H1 (cell line): ENCODE data around the gene GRIK1. TPM values are rescaled to one million over a fixed set of nuclear protein-coding genes. Genes with fewer than 3 reads are reported as not detected.

ENCODE experiments used
- CTCF ChIA-PET: fragments of 300-600 bp; sonication (Branson Sonifier 250); formaldehyde crosslinking; loops from one replicate; lab custom pipeline; 2021; ENCODE audit not compliant: partially characterized antibody; lab: Charles Lee
- POLR2A ChIA-PET: fragments of 300-600 bp; sonication (Branson Sonifier 250); formaldehyde crosslinking; loops from one replicate; lab custom pipeline; 2021; ENCODE audit warnings: inconsistent platforms; ENCODE audit not compliant: partially characterized antibody; lab: Charles Lee
- DNase-seq, 2 experiments: peaks; one replicate each; pipeline versions ENCODE4 v3.0.0 to v3.0.0-alpha.2; 2010 to 2022; ENCODE audit warnings: low spot score in 2 of 2, low read depth in 1 of 2, mixed read lengths in 1 of 2
- FAIRE-seq: peaks from 2 replicates; lab custom pipeline; 2011; peaks lifted over from hg19 to GRCh38; lab: Jason Lieb, UNC
- H2AFZ ChIP-seq: 2 replicates; pipeline ENCODE4 v1.8.1; 2012; ENCODE audit warnings: low read length, inconsistent platforms
- H2AK5ac ChIP-seq: 2 replicates; pipeline ENCODE4 v1.6.1; 2013; ENCODE audit warnings: low read depth, low read length
- H2BK120ac ChIP-seq: replicated peaks from 2 replicates; pipeline ENCODE3; 2013; ENCODE audit warnings: low read depth, low read length, inconsistent platforms
- H2BK12ac ChIP-seq: 2 replicates; pipeline ENCODE4 v1.6.1; 2013; ENCODE audit warnings: low read depth, low read length
- H2BK15ac ChIP-seq: 2 replicates; pipeline ENCODE4 v1.6.1; 2013; ENCODE audit warnings: low read length
- H2BK20ac ChIP-seq: 2 replicates; pipeline ENCODE4 v1.6.1; 2013; ENCODE audit warnings: low read length
- H2BK5ac ChIP-seq: 2 replicates; pipeline ENCODE4 v1.6.1; 2013; ENCODE audit warnings: low read depth, low read length
- H3K14ac ChIP-seq: 2 replicates; pipeline ENCODE4 v1.6.1; 2013; ENCODE audit warnings: inconsistent platforms; ENCODE audit not compliant: insufficient read length
- H3K18ac ChIP-seq: 2 replicates; pipeline ENCODE4 v1.6.1; 2013; ENCODE audit warnings: low read length; ENCODE audit errors: extremely low read depth
- H3K23ac ChIP-seq: 2 replicates; pipeline ENCODE4 v1.6.1; 2013; ENCODE audit warnings: inconsistent platforms; ENCODE audit not compliant: insufficient read length
- H3K23me2 ChIP-seq: 2 replicates; pipeline ENCODE4 v1.6.1; 2013; ENCODE audit warnings: low read depth, low read length
- H3K27ac ChIP-seq: 2 replicates; pipeline ENCODE4 v1.6.1; 2011; ENCODE audit warnings: low read depth, low read length, inconsistent platforms
- H3K27me3 ChIP-seq, 4 experiments: replicated peaks in 1 of 4; 1 replicate in 1 of 4; 2 replicates in 3 of 4; pipeline versions ENCODE4 v1.6.1 to v1.8.1; 2011 to 2013; ENCODE audit warnings: low read length in 3 of 4, mild to moderate bottlenecking in 3 of 4, inconsistent platforms in 2 of 4, mixed read lengths in 2 of 4, moderate library complexity in 1 of 4; ENCODE audit not compliant: control insufficient read depth in 3 of 4, insufficient read depth in 3 of 4; ENCODE audit errors: extremely low read depth in 1 of 4
- H3K36me3 ChIP-seq, 4 experiments: 2 replicates each; pipeline versions ENCODE4 v1.6.1 to v1.8.1; 2011 to 2013; ENCODE audit warnings: mild to moderate bottlenecking in 4 of 4, low read length in 3 of 4, moderate library complexity in 2 of 4, control low read depth in 1 of 4, inconsistent platforms in 1 of 4; ENCODE audit not compliant: insufficient read depth in 4 of 4, control insufficient read depth in 2 of 4
- H3K4ac ChIP-seq: replicated peaks from 2 replicates; pipeline ENCODE3; 2013; ENCODE audit warnings: low read length, low read depth, mixed read lengths, inconsistent platforms; ENCODE audit not compliant: insufficient read length
- H3K4me1 ChIP-seq, 4 experiments: replicated peaks in 1 of 4; 1 replicate in 1 of 4; 2 replicates in 3 of 4; pipeline versions ENCODE4 v1.6.1 to v1.8.1; 2011 to 2013; ENCODE audit warnings: low read length in 3 of 4, inconsistent platforms in 2 of 4, mixed read lengths in 1 of 4; ENCODE audit not compliant: insufficient read depth in 4 of 4, control insufficient read depth in 3 of 4
- H3K4me2 ChIP-seq, 2 experiments: 2 replicates each; pipeline versions ENCODE4 v1.6.1 to v1.8.1; 2011 to 2013; ENCODE audit warnings: low read depth in 2 of 2, low read length in 2 of 2, control low read depth in 1 of 2, inconsistent platforms in 1 of 2, mild to moderate bottlenecking in 1 of 2; ENCODE audit not compliant: insufficient read depth in 1 of 2
- H3K4me3 ChIP-seq, 4 experiments: fragments of 200-600, 300-600 bp in 1 of 4; sonication (generic), shearing (Covaris generic), sonication (Bioruptor Twin) in 1 of 4; 2 replicates each; pipeline versions ENCODE4 v1.5.1 to v1.8.1; 2011 to 2016; ENCODE audit warnings: low read length in 4 of 4, low read depth in 3 of 4, control low read depth in 2 of 4, inconsistent platforms in 2 of 4, mild to moderate bottlenecking in 2 of 4, mixed read lengths in 1 of 4, moderate library complexity in 1 of 4; ENCODE audit not compliant: insufficient read depth in 2 of 4; ENCODE audit errors: extremely low read depth in 1 of 4
- H3K56ac ChIP-seq: replicated peaks from 2 replicates; pipeline ENCODE3; 2013; ENCODE audit warnings: low read depth, mild to moderate bottlenecking, mixed read lengths, low read length, inconsistent platforms; ENCODE audit not compliant: insufficient read length
- H3K79me1 ChIP-seq: 2 replicates; pipeline ENCODE4 v1.6.1; 2013; ENCODE audit warnings: low read depth, low read length, control low read depth
- H3K79me2 ChIP-seq, 2 experiments: 2 replicates each; pipeline versions ENCODE4 v1.6.1 to v1.8.1; 2012 to 2013; ENCODE audit warnings: low read length in 2 of 2, mild to moderate bottlenecking in 2 of 2, inconsistent platforms in 1 of 2; ENCODE audit not compliant: insufficient read depth in 2 of 2, control insufficient read depth in 1 of 2
- H3K9ac ChIP-seq, 4 experiments: replicated peaks in 1 of 4; 1 replicate in 1 of 4; 2 replicates in 3 of 4; pipeline versions ENCODE4 v1.6.1 to v1.8.1; 2011 to 2013; ENCODE audit warnings: low read depth in 3 of 4, low read length in 3 of 4, control low read depth in 2 of 4, mild to moderate bottlenecking in 2 of 4, moderate library complexity in 2 of 4, inconsistent platforms in 1 of 4; ENCODE audit errors: extremely low read depth in 1 of 4
- H3K9me3 ChIP-seq, 2 experiments: 2 replicates each; pipeline versions ENCODE4 v1.6.1 to v1.8.1; 2012 to 2013; ENCODE audit warnings: mild to moderate bottlenecking in 2 of 2, moderate library complexity in 2 of 2, control low read depth in 1 of 2, inconsistent platforms in 1 of 2, low read depth in 1 of 2, low read length in 1 of 2, mixed read lengths in 1 of 2; ENCODE audit not compliant: insufficient read depth in 2 of 2
- H4K20me1 ChIP-seq, 2 experiments: replicated peaks in 1 of 2; 2 replicates each; pipeline versions ENCODE3 to v1.8.1; 2011 to 2013; ENCODE audit warnings: inconsistent platforms in 2 of 2, low read length in 2 of 2, mild to moderate bottlenecking in 1 of 2; ENCODE audit not compliant: insufficient read depth in 2 of 2, control insufficient read depth in 1 of 2
- H4K5ac ChIP-seq: 2 replicates; pipeline ENCODE4 v1.6.1; 2013; ENCODE audit warnings: low read length, low read depth, mixed read lengths, inconsistent platforms; ENCODE audit not compliant: insufficient read length
- H4K8ac ChIP-seq: 2 replicates; pipeline ENCODE4 v1.8.0; 2013; ENCODE audit warnings: mild to moderate bottlenecking, moderate library complexity, low read length, inconsistent platforms; ENCODE audit not compliant: insufficient read depth; ENCODE audit errors: extremely low read depth
- H4K91ac ChIP-seq: replicated peaks from 2 replicates; pipeline ENCODE3; 2013; ENCODE audit warnings: low read length, mixed read lengths, inconsistent platforms; ENCODE audit not compliant: insufficient read length
- CBX8 ChIP-seq: fragments of 300-800, 300-1000 bp; sonication (generic); IDR thresholded peaks from 2 replicates; pipeline ENCODE4 v1.7.1; 2016; ENCODE audit warnings: low read depth, low read length, borderline replicate concordance
- EGR1 ChIP-seq: IDR thresholded peaks from 2 replicates; pipeline ENCODE4 v1.6.1; 2011; ENCODE audit warnings: low read depth, low read length, borderline replicate concordance
- EZH2 ChIP-seq: fragments of 200-600 bp; sonication (generic); IDR thresholded peaks from 2 replicates; pipeline ENCODE4 v1.7.1; 2012; ENCODE audit warnings: low read depth, mild to moderate bottlenecking, moderate library complexity, low read length, inconsistent platforms; ENCODE audit not compliant: severe bottlenecking
- MAFK ChIP-seq: IDR thresholded peaks from 2 replicates; pipeline ENCODE4 v1.6.1; 2012; ENCODE audit warnings: low read depth, mild to moderate bottlenecking, improper control_type of control experiment, low read length
- RBBP5 ChIP-seq: IDR thresholded peaks from 2 replicates; pipeline ENCODE4 v1.7.1; 2012; ENCODE audit warnings: low read depth, mild to moderate bottlenecking, inconsistent platforms, low read length, moderate library complexity, borderline replicate concordance
- TCF12 ChIP-seq: IDR thresholded peaks from 2 replicates; pipeline ENCODE4 v1.6.1; 2011; ENCODE audit warnings: low read depth, mild to moderate bottlenecking, low read length
- YY1 ChIP-seq: IDR thresholded peaks from 2 replicates; pipeline ENCODE4 v1.6.1; 2011; ENCODE audit warnings: low read depth, mild to moderate bottlenecking, low read length
- ZNF274 ChIP-seq: IDR thresholded peaks from 2 replicates; pipeline ENCODE4 v1.7.0; 2012; ENCODE audit warnings: low read length, borderline replicate concordance; ENCODE audit errors: extremely low read depth
- WGBS, 2 experiments: shearing (Covaris generic) in 1 of 2; methylation state at CpG; one replicate each; pipeline versions ENCODE4 v1.1.6 to v1.1.7; 2013 to 2015; ENCODE audit warnings: low lambda C conversion rate in 2 of 2, mixed read lengths in 2 of 2, inconsistent platforms in 1 of 2, low coverage in 1 of 2, missing lambda C conversion rate in 1 of 2; ENCODE audit not compliant: insufficient replicate concordance in 2 of 2, insufficient coverage in 1 of 2, insufficient read length in 1 of 2; ENCODE audit errors: extremely low coverage in 1 of 2, missing lambda C conversion rate in 1 of 2; 5-methylcytosine and 5-hydroxymethylcytosine counted together
- polyA plus RNA-seq, 7 experiments: library from polyadenylated mRNA; depleted of rRNA in 3 of 7; stranded (reverse) in 5 of 7; unstranded in 2 of 7; fragments of >200 nt in 5 of 7; fragments of 200-250 nt in 2 of 7; gene quantifications; 1 replicate in 5 of 7; 2 replicates in 1 of 7; 4 replicates in 1 of 7; pipeline versions ENCODE4 v1.2.1 to v1.2.3, GENCODE V29; 2011 to 2013; ENCODE audit warnings: missing spikeins in 2 of 7, mixed read lengths in 2 of 7
- total RNA-seq: library from RNA; stranded (reverse); fragmentation: NEBNext Ultra II Directional; extraction: Animal tissue kit (Norgen Biotek cat#: 25700); gene quantifications from 2 replicates; pipeline ENCODE4 v1.2.1, GENCODE V29; 2021
- TF ChIP-seq, protein P1 (sequence below): IDR thresholded peaks from 2 replicates; pipeline ENCODE4 v1.6.1; 2012; ENCODE audit warnings: low read length, inconsistent platforms

Gene GRIK1
- total and polyA plus RNA-seq, 2 of the 8 experiments (the other 6 are each of a cell fraction or from before 2014, with no cell fraction given), result 0.11 to 0.32 TPM

DNA sequence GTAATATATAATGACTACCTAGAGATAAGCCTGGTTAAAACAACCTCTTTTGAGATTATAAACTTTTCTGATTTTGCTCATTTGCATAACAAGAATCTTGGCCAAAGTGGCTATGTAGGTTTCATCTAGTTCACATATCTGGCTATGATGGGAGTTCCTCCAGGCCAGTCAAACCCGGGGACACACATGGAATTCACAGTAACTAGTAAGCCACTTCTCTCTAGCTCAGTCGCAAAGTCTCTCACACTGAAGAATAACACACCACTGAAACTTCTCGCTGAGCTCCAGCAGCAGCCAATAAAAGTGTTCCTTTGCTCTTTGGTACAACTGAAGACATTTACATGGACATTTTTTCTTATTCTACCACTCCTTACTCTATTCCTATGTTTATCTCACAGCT, 36.0 kb upstream of the GRIK1 start:
- H2BK5ac ChIP-seq, result no peak overlapping the region
- no peaks in the 10 kb centered on the region for H3K23me2 ChIP-seq
- H4K5ac ChIP-seq, result no peak overlapping the region
- peaks cover 0 to under 1% (median 0%) of the 10 kb centered on the region in 4 experiments; a peak in 1 of 7 replicates for H3K27me3 ChIP-seq
- H3K4ac ChIP-seq, result no peak overlapping the region
- DNase-seq (no peak), FAIRE-seq (no peak)
- no peak overlapping the region for H2BK15ac ChIP-seq
- no peak overlapping the region for H3K14ac ChIP-seq
- 94% methylated on average over 3 of the region's 3 CpGs; no CpG with 5 or more reads in 1 of the 2 experiments for WGBS, 2 experiments
- no peak overlapping the region for H3K56ac ChIP-seq
- no peak overlapping the region for H2BK12ac ChIP-seq
- H3K4me2 ChIP-seq, result no peak overlapping the region
- H3K9ac ChIP-seq, result no peak overlapping the region
- ChIA-PET CTCF (interaction anchor here (0.7 to 1.3 kb wide), 2 partner anchors 32 to 126 kb away, joined by 3 to 4 read pairs; no protein-coding TSS in a partner anchor), POLR2A (no interaction called here)
- no peaks in the 10 kb centered on the region for H4K20me1 ChIP-seq
- H3K36me3 ChIP-seq, result no peaks in the 10 kb centered on the region
- no peaks in the 10 kb centered on the region for H3K4me1 ChIP-seq
- no peak overlapping the region for H4K8ac ChIP-seq
- no peak for TF ChIP-seq YY1
- TF ChIP-seq CBX8, result no peak
- no peak for TF ChIP-seq ZNF274
- TF ChIP-seq RBBP5, result no peak
- no peak for TF ChIP-seq MAFK
- no peak for TF ChIP-seq EZH2
- no peak for TF ChIP-seq TCF12
- no peak for TF ChIP-seq EGR1
- TF ChIP-seq, protein P1, sequence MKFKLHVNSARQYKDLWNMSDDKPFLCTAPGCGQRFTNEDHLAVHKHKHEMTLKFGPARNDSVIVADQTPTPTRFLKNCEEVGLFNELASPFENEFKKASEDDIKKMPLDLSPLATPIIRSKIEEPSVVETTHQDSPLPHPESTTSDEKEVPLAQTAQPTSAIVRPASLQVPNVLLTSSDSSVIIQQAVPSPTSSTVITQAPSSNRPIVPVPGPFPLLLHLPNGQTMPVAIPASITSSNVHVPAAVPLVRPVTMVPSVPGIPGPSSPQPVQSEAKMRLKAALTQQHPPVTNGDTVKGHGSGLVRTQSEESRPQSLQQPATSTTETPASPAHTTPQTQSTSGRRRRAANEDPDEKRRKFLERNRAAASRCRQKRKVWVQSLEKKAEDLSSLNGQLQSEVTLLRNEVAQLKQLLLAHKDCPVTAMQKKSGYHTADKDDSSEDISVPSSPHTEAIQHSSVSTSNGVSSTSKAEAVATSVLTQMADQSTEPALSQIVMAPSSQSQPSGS, result no peak
- no peak overlapping the region for H3K27ac ChIP-seq
- H3K79me2 ChIP-seq, result no peaks in the 10 kb centered on the region
- H3K18ac ChIP-seq, result no peak overlapping the region
- no peak overlapping the region for H2AFZ ChIP-seq
- no peak overlapping the region for H4K91ac ChIP-seq
- H2AK5ac ChIP-seq, result no peak overlapping the region
- H3K23ac ChIP-seq, result no peak overlapping the region
- H3K9me3 ChIP-seq, result no peaks in the 10 kb centered on the region
- no peaks in the 10 kb centered on the region for H3K79me1 ChIP-seq
- H2BK120ac ChIP-seq, result no peak overlapping the region
- no peak overlapping the region for H3K4me3 ChIP-seq
- H2BK20ac ChIP-seq, result no peak overlapping the region
